Fibroblast of villous mesenchyme (primary cell): ENCODE measurements around the gene SLC27A6. TPM values are rescaled to one million over a fixed set of nuclear protein-coding genes. Genes with fewer than 3 reads are reported as not detected.

ENCODE experiments used
- DNase-seq: peaks from one replicate; pipeline ENCODE4 v3.0.0-alpha.2; 2010; ENCODE audit warnings: low read depth
- H3K4me3 ChIP-seq: 2 replicates; pipeline ENCODE4 v1.5.1; 2011; ENCODE audit warnings: low read depth, mild to moderate bottlenecking, low read length
- CTCF ChIP-seq: IDR thresholded peaks from 2 replicates; pipeline ENCODE4 v1.5.1; 2012; ENCODE audit warnings: low read depth, mild to moderate bottlenecking, low read length; ENCODE audit not compliant: insufficient read depth
- total RNA-seq: library from RNA; depleted of rRNA; stranded (reverse); fragments of >200 nt; gene quantifications from 2 replicates; pipeline ENCODE4 v1.2.3, GENCODE V29; 2012

The SLC27A6 gene
- total RNA-seq, 1 donor: under 0.01 TPM

GRCh38 chr5:129046151-129046550, 80.9 kb downstream of the SLC27A6 start:
- no peak for DNase-seq
- no peak overlapping the region for H3K4me3 ChIP-seq
- no peak for TF ChIP-seq CTCF

DNA sequence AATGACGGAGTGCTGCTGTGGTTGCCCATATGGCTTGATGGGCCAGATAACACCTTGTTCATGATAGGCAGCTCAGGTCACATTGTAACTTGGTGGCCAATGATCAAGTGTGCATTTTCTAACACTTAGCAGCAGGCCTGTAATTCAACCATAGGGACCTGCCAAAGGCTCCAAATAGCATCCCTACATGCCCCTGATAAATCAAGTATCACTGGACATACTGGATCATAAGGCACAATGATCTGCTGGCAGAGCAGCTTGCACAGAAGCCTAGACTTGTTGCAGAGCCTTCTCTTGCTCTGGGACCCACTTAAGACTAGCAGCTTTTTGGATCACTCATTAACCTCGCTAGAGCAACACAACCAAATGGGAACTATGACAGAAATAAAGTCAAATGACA, 83.2 kb downstream of the SLC27A6 start:
- H3K4me3 ChIP-seq: no peak overlapping the region
- DNase-seq: no peak
- TF ChIP-seq CTCF: no peak

- no peak for DNase-seq
These were observed 84.0 kb downstream of the SLC27A6 start for GRCh38 chr5:129049126-129049799.

GRCh38 chr5:129051283-129051682, 86.0 kb downstream of the SLC27A6 start:
- DNase-seq: no peak
- TF ChIP-seq CTCF: no peak

More at GRCh38 chr5:129049126-129049799, 84.0 kb downstream of the SLC27A6 start:
- H3K4me3 ChIP-seq: no peak overlapping the region
- TF ChIP-seq CTCF: no peak

DNA sequence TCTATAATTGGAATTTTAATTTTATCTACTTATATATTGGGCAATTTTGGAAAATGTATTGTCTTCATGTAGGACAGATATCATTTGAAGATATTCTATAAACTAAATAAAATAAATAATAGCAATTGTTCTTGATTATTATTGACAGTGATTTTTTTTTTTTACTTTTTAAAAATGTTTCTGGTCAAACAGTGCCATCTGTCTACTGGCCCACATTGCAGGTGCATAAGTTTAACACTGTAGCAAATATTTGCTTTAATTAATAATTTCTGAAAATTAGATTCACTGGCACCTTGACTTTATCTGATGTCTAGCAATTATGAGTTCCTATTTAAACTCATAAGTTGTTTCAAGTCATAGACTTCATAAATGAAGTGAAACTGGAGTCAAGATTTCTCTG, 88.2 kb downstream of the SLC27A6 start:
- DNase-seq: no peak
- no peak overlapping the region for H3K4me3 ChIP-seq
- TF ChIP-seq CTCF: no peak

More at GRCh38 chr5:129051283-129051682, 86.0 kb downstream of the SLC27A6 start:
- H3K4me3 ChIP-seq: no peak overlapping the region

DNA sequence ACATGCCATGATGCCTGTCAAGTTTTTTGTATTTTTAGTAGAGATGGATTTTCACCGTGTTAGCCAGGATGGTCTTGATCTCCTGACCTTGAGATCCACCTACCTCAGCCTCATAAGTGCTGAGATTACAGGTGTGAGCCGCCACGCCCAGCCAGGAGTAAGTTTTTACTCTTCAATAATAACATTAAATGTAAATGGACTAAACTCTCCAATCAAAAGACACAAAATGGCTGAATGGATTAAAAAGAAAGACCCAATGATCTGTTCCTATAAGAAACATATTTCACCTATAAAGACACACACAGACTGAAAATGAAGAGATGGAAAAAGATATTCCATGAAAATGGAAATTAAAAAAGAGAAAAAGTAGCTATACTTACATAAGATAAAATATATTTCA, 92.0 kb downstream of the SLC27A6 start:
- no peak for DNase-seq
- TF ChIP-seq CTCF: no peak
- no peak overlapping the region for H3K4me3 ChIP-seq

DNA sequence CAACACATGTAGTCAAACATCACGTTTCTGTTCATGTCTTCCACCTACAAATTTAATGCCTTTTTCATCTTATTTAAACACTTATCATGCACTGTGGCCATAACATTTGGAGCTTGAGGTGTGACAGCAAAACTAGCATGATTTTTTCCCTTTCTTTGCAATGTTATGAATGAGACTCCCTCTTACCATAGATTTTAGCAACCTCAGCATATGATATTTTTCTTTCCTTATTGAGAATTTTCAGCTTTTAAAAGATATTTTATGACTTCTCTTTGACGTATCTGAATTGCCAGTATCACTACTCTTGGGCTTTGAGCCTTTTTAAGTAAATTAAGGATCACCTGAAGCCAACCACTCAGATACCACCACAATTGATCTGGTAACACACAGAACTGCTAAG, 96.6 kb downstream of the SLC27A6 start:
- no peak for DNase-seq
- TF ChIP-seq CTCF: no peak
- H3K4me3 ChIP-seq: no peak overlapping the region
